HG03571 (cell line): ENCODE data around the gene NYNRIN.

Experiments
- ATAC-seq: cut with Tn5 transposase; IDR thresholded peaks from one replicate; pipeline ENCODE4 v1.9.1; 2021; ENCODE audit not compliant: unreplicated experiment

Gene NYNRIN

GRCh38 chr14:24390701-24391468 is 7.9 kb upstream of the NYNRIN start:
- ATAC-seq: no peak

- ATAC-seq: no peak
These were observed 6.3 kb upstream of the NYNRIN start for GRCh38 chr14:24392325-24393091.

- no peak for ATAC-seq
These were observed 4.5 kb upstream of the NYNRIN start for GRCh38 chr14:24394275-24394674.

- ATAC-seq: no peak
These were observed 2.9 kb upstream of the NYNRIN start for GRCh38 chr14:24395609-24396582.

GRCh38 chr14:24397639-24398292 is 1.0 kb upstream of the NYNRIN start:
- no peak for ATAC-seq

- ATAC-seq: no peak
These were observed 530 bp upstream of the NYNRIN start for GRCh38 chr14:24398293-24398652.

- ATAC-seq: no peak
These were observed 632 bp downstream of the NYNRIN start for GRCh38 chr14:24399447-24399822.

- ATAC-seq: no peak
These were observed 1.4 kb downstream of the NYNRIN start for GRCh38 chr14:24399999-24400718.

- ATAC-seq: no peak
These were observed 3.3 kb downstream of the NYNRIN start for GRCh38 chr14:24401810-24402702.

- ATAC-seq: no peak
These were observed 4.6 kb downstream of the NYNRIN start for GRCh38 chr14:24403294-24403998.

GRCh38 chr14:24404814-24405213 is 6.0 kb downstream of the NYNRIN start:
- ATAC-seq: no peak

GRCh38 chr14:24406416-24406815 is 7.6 kb downstream of the NYNRIN start:
- ATAC-seq: no peak

GRCh38 chr14:24407608-24408325 is 9.0 kb downstream of the NYNRIN start:
- ATAC-seq: no peak

GRCh38 chr14:24408764-24409163 is 10.0 kb downstream of the NYNRIN start:
- no peak for ATAC-seq

GRCh38 chr14:24409192-24409591 is 10.4 kb downstream of the NYNRIN start:
- ATAC-seq: no peak

- no peak for ATAC-seq
These were observed 11.2 kb downstream of the NYNRIN start for GRCh38 chr14:24409956-24410355.

GRCh38 chr14:24411443-24412389 is 12.9 kb downstream of the NYNRIN start:
- no peak for ATAC-seq
